GM21737 (cell line): ENCODE data around the gene FLYWCH2.
"Not testable (repeated sequence)": the region's sequence is repeated elsewhere in the genome, so short reads cannot be mapped to it uniquely, and the experiment has no call there.

Experiments used
- ATAC-seq: cut with Tn5 transposase; IDR thresholded peaks from one replicate; pipeline ENCODE4 v1.9.1; 2021; ENCODE audit warnings: mild to moderate bottlenecking, moderate library complexity; ENCODE audit not compliant: unreplicated experiment

FLYWCH2 gene

DNA sequence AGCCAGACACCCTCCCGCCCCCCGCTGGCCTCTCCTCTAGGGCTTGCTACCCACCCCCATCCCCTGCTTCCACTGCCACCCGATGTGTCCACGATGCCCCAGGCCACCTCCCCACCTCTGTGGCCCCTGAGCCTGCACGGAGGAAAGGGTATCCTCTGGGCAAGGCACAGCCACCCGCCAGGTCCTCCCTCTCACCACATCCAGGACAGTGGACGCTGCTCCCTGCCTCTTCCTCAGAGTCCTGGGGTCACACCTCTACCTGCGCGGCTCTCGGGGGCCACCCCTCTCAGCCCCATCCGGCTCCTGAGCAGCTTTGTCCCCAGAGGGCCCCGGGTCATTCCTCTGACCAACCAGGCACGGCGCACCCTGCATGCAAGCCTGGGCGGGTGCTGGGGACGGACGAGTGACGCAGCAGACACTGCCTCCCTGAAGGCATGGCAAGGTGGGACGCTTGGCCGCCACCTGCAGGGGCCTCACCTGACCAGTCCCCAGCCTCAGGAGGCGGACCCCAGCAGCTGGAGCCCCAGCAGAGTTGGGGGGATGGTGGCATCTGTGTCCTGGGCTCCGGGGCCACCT lies 53.5 kb downstream of the FLYWCH2 start:
- ATAC-seq, result no peak

DNA sequence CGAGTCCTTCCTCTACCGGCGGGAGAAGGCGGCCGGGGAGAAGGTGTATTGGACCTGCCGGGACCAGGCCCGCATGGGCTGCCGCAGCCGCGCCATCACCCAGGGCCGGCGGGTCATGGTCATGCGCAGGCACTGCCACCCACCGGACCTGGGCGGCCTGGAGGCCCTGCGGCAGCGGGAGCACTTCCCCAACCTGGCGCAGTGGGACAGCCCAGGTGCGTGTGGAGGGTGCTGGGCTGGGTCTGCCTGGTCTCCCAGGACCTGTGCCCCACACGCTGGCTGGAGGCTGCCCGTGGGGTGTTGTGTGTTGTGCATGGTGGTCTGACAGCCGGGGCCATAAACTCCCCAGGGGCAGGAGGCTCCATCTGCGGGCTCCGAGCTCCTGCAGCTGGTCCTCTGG lies 54.2 kb downstream of the FLYWCH2 start:
- ATAC-seq, result no peak

DNA sequence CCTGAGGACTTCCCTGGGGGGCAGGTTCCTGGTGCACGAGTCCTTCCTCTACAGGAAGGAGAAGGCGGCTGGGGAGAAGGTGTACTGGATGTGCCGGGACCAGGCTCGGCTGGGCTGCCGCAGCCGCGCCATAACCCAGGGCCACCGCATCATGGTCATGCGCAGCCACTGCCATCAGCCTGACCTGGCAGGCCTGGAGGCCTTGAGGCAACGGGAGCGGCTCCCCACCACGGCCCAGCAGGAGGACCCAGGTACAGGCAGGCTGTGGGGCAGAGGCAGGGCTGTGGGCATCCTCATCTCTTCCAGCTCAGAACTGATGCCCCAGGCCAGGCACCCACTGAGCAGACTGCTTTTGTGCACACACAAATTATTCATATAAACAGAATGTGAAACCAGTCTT lies 55.2 kb downstream of the FLYWCH2 start:
- ATAC-seq, result no peak

DNA sequence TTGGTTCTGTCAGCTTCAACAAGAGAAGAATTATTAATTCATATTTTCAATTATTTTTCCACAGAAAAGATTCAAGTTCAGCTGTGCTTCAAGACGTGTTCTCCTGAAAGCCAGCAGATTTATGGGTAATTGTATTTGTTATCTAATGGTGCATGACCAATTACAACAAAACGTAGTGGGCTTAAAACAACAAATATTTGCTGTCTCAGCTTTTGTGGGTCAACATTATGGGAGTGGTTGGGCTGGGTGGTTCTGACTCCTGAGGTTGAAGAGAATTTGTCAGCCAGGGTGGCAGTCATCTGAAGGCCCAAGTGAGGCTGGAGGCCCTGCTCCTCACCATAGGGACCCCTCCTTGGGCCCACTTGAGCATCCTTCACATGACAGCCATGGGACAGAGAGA lies 57.0 kb downstream of the FLYWCH2 start:
- ATAC-seq, result no peak

DNA sequence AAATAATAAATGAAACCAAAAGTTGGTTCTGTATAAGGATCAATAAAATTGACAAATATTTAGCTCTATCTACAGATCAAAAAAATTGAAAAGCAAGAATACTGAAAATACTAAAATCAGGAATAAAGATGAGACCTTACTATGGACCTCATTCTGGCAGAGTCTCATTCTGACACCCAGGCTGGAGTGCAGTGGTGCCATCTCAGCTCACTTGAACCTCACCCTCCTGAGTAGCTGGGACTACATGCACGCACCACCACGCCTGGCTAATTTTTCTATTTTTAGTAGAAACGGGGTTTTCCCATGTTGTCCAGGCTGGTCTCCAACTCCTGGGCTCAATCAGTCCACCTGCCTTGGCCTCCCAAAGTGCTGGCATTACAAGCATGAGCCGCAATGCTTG lies 59.0 kb downstream of the FLYWCH2 start:
- ATAC-seq, result no peak

DNA sequence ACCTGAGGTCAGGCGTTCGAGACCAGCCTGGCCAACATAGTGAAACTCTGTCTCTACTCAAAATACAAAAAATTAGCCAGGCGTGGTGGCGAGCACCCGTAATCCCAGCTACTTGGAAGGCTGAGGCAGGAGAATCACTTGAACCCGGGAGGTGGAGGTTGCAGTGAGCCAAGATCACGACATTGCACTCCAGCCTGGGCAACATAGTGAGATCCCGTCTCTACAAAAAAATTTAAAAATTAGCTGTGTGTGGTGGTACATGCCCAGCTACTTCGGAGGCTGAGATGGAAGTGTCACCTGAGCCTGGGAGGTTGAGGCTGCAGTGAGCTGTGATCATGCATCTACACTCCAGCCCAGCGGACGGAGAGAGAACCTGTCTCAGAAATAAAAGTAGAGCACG lies 60.7 kb downstream of the FLYWCH2 start:
- ATAC-seq, result not testable (repeated sequence)

DNA sequence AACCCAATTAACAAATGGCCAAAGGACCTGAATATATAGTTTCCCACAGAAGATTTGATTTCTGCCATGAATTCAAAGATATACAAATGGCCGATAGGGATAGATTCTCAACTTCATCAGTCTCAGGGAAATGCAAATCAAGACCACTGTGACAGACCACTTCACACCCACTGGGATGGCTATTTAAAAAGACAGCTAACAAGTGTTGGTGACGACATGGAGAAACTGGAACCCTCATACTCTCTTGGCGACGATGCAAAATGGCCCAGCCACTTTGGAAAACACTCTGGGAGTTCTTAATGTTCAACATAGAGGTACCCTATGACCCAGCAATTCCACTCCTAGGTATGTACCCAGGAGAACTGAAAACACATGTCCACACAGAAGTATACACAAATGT lies 63.6 kb downstream of the FLYWCH2 start:
- no peak for ATAC-seq
